Bronchial epithelial cell (primary cell): ENCODE results near the gene OR5B12. TPM values are rescaled to one million over a fixed set of nuclear protein-coding genes. Genes with fewer than 3 reads are reported as not detected.

Experiments
- DNase-seq: peaks from one replicate; pipeline ENCODE4 v3.0.0-alpha.2; 2010; ENCODE audit warnings: low read depth
- FAIRE-seq: peaks from 2 replicates; lab custom pipeline; 2011; peaks lifted over from hg19 to GRCh38; lab: Jason Lieb, UNC
- H3K27me3 ChIP-seq: 2 replicates; pipeline ENCODE4 v1.5.1; 2011; ENCODE audit warnings: low read length; ENCODE audit not compliant: control insufficient read depth, insufficient read depth
- H3K36me3 ChIP-seq: 2 replicates; pipeline ENCODE4 v1.5.1; 2011; ENCODE audit warnings: low read length; ENCODE audit not compliant: control insufficient read depth, insufficient read depth
- H3K4me3 ChIP-seq: 2 replicates; pipeline ENCODE4 v1.5.1; 2011; ENCODE audit warnings: mild to moderate bottlenecking, low read depth, low read length, control low read depth
- total RNA-seq: library from RNA; depleted of rRNA; stranded (reverse); fragments of >200 nt; gene quantifications from 2 replicates; pipeline ENCODE4 v1.2.1, GENCODE V29; 2014
- TF ChIP-seq, protein P1 (sequence below): IDR thresholded peaks from 2 replicates; pipeline ENCODE4 v1.5.1; 2011; ENCODE audit warnings: mild to moderate bottlenecking, moderate library complexity, low read length, control low read depth, inconsistent platforms; ENCODE audit not compliant: insufficient read depth, severe bottlenecking

OR5B12 gene
- not detected in 2 replicates for total RNA-seq

DNA sequence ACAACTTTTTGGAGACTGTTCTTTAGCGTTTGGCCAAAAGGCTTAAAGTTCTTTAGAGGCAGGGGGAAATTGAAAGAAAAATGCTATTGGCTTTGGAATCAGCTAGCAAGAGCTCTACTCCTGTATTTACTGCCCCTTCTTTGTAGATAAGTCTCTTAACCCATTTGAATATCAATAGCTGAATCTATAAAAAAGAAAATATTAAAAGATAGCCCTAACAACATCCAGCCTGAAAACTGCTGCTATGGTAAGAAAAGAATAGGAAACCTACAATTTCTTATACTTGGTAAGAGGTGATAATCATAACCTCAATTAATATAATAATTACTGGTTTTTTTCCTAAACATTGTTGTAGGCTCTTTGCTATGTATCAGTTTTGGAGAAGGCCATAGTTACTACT lies at the start of gene OR5B12:
TSS of gene OR5B12 (minus strand) at position 101 of the 400 bp plus-strand sequence. CDS start 2,085 bp downstream, outside the sequence.
- no peaks in the 10 kb centered on the region for H3K36me3 ChIP-seq
- TF ChIP-seq, protein P1, sequence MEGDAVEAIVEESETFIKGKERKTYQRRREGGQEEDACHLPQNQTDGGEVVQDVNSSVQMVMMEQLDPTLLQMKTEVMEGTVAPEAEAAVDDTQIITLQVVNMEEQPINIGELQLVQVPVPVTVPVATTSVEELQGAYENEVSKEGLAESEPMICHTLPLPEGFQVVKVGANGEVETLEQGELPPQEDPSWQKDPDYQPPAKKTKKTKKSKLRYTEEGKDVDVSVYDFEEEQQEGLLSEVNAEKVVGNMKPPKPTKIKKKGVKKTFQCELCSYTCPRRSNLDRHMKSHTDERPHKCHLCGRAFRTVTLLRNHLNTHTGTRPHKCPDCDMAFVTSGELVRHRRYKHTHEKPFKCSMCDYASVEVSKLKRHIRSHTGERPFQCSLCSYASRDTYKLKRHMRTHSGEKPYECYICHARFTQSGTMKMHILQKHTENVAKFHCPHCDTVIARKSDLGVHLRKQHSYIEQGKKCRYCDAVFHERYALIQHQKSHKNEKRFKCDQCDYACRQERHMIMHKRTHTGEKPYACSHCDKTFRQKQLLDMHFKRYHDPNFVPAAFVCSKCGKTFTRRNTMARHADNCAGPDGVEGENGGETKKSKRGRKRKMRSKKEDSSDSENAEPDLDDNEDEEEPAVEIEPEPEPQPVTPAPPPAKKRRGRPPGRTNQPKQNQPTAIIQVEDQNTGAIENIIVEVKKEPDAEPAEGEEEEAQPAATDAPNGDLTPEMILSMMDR = no peak
- FAIRE-seq = no peak
- H3K4me3 ChIP-seq = no peak within 1 kb of the TSS
- DNase-seq = no peak
- no peaks in the 10 kb centered on the region for H3K27me3 ChIP-seq

DNA sequence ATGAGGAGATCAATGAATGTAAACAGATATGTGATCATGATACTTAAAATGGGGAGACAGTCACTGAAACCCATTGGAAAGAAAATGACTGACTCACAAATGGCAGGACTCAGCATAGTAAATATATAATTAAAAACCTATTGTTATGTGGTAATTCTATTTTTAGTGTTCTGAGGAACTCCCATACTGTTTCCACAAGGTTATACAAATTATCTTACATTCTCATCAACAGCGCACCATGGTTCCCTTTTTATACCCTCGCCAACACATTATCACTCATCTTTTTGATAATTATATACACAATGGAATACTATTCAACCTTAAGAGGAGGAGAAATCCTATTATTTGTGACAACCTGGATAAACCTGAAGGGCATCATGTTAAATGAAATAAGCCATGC lies 48.8 kb upstream of the OR5B12 start:
- no peak for DNase-seq
- no peak overlapping the region for H3K4me3 ChIP-seq
- TF ChIP-seq, protein P1 = no peak
- H3K27me3 ChIP-seq = no peaks in the 10 kb centered on the region
- no peaks in the 10 kb centered on the region for H3K36me3 ChIP-seq
- FAIRE-seq = no peak

DNA sequence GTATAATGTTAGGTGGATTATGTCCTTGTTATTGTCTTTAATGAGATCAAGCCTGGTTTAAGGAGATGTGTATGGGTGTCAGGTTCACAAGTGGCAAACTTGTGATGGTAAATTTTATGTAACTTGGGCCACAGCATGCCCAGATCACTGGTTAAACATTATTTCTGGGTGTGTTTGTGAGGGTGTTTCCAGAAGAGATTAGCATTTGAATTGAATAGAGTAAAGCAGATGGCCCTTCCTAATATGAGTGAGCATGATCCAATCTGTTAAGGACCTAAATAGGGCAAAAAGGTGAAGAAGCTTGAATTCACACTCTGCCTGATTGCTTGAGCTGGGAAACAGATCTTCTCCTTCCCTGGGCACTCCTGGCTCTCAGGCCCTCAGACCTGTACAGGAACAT lies 45.1 kb upstream of the OR5B12 start:
- H3K4me3 ChIP-seq = no peak overlapping the region
- H3K27me3 ChIP-seq = no peaks in the 10 kb centered on the region
- DNase-seq (no peak), FAIRE-seq (no peak)
- TF ChIP-seq, protein P1 = no peak
- no peaks in the 10 kb centered on the region for H3K36me3 ChIP-seq

DNA sequence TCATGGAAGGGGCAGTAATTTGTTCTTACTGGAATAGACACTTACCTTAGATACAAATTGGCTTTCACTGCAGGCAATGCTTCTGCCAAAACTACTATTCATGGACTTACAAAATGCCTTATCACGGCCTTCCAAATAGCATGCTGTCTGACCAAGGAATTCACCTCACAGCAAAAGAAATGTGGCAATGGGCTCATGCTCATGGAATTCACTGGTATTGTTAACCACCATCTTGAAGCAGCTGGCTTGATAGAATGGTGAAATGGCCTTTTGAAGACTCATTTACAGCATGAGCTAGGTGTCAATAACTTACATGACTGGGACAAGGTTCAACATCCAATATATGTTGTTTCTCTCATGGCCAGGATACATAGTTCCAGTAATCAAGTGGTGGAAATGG lies 43.9 kb upstream of the OR5B12 start:
- TF ChIP-seq, protein P1 = no peak
- DNase-seq (no peak), FAIRE-seq (no peak)
- Histone ChIP-seq H3K27me3 (no peaks in the 10 kb centered on the region), H3K36me3 (no peaks in the 10 kb centered on the region), H3K4me3 (no peak overlapping the region)

DNA sequence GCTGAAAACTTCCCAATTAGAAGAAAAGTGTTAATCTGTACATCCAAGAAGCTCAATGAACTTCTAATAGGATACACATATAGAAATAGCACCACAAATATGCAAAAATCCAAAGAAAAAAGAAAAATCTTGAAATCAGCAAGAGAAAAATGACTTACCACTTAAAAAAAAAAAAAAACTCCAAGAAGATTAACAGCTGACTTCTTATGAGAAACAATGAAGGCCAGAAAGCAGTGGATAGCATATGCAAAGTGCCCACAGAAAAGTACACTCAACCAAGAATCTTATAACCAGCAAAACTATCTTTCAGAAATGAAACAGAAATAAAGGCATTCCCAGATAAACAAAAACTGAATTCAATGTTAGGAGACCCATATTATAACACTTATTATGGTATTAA lies 29.9 kb upstream of the OR5B12 start:
- H3K36me3 ChIP-seq = no peaks in the 10 kb centered on the region
- DNase-seq = no peak
- no peaks in the 10 kb centered on the region for H3K27me3 ChIP-seq
- FAIRE-seq = no peak
- TF ChIP-seq, protein P1 = no peak
- no peak overlapping the region for H3K4me3 ChIP-seq

DNA sequence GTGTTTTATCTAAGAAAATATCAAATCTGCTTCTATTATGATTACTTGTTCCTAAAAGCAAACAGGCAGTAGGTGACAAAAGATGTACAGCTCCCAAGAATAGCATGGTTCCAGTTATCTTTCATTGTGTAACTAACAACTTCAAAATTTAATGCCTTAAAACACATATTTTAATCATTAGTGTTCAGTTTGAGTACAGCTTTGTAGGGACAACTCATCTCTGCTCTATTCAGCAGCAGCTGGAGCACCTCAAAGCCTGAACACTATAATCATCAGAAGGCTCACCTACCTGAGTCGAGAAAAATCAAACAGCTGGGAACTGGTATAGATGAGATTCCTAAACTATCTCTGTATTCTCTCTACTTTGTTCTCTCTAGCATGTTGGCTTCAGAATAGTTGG lies 24.3 kb upstream of the OR5B12 start:
- no peak for DNase-seq
- no peak for FAIRE-seq
- Histone ChIP-seq H3K4me3 (no peak overlapping the region), H3K27me3 (no peaks in the 10 kb centered on the region), H3K36me3 (no peaks in the 10 kb centered on the region)
- TF ChIP-seq, protein P1 = no peak
